NCI-H82 (cell line): ENCODE results near the gene ANP32E.
"Not testable (repeated sequence)": the region's sequence is repeated elsewhere in the genome, so short reads cannot be mapped to it uniquely, and the experiment has no call there.

ENCODE experiments used
- DNase-seq: peaks from one replicate; lab custom pipeline; 2025; lab: John Stamatoyannopoulos, UW

ANP32E gene

GRCh38 chr1:150256554-150257341, 20.8 kb upstream of the ANP32E start:
- peak; percentile 49 for DNase-seq

GRCh38 chr1:150256198-150256553, 20.3 kb upstream of the ANP32E start:
- no peak for DNase-seq

GRCh38 chr1:150249936-150250335, 14.0 kb upstream of the ANP32E start:
- DNase-seq = no peak

- no peak for DNase-seq
These were observed 7.1 kb upstream of the ANP32E start for GRCh38 chr1:150243003-150243402.

GRCh38 chr1:150237746-150238145, 1.8 kb upstream of the ANP32E start:
- DNase-seq = peak; percentile 38

GRCh38 chr1:150237176-150237575, 1.3 kb upstream of the ANP32E start:
- DNase-seq = not testable (repeated sequence)

- peak; percentile 58 for DNase-seq
These were observed 745 bp upstream of the ANP32E start for GRCh38 chr1:150236614-150237100.

- peak; percentile 76 for DNase-seq
These were observed 539 bp downstream of the ANP32E start for GRCh38 chr1:150235294-150235851.

GRCh38 chr1:150234566-150235293, 1.2 kb downstream of the ANP32E start:
- DNase-seq = peak; percentile 84

- no peak for DNase-seq
These were observed 1.7 kb downstream of the ANP32E start for GRCh38 chr1:150234309-150234565.

- DNase-seq = no peak
These were observed 2.3 kb downstream of the ANP32E start for GRCh38 chr1:150233359-150234308.

- not testable (repeated sequence) for DNase-seq
These were observed 3.0 kb downstream of the ANP32E start for GRCh38 chr1:150232921-150233320.

- DNase-seq = not testable (repeated sequence)
These were observed 7.7 kb downstream of the ANP32E start for GRCh38 chr1:150228246-150228645.

- no peak for DNase-seq
These were observed 8.7 kb downstream of the ANP32E start for GRCh38 chr1:150227228-150227627.

- no peak for DNase-seq
These were observed 9.4 kb downstream of the ANP32E start for GRCh38 chr1:150226486-150226885.

GRCh38 chr1:150225546-150225945, 10.4 kb downstream of the ANP32E start:
- no peak for DNase-seq

GRCh38 chr1:150224983-150225382, 10.9 kb downstream of the ANP32E start:
- no peak for DNase-seq

- peak; percentile 30 for DNase-seq
These were observed 14.4 kb downstream of the ANP32E start for GRCh38 chr1:150221552-150221951.

- DNase-seq = not testable (repeated sequence)
These were observed 20.1 kb downstream of the ANP32E start for GRCh38 chr1:150215855-150216254.

GRCh38 chr1:150214099-150214756, 21.7 kb downstream of the ANP32E start:
- DNase-seq = not testable (repeated sequence)
